Astrocyte of the cerebellum (primary cell): Measurements from ENCODE around the gene ROR2.

Experiments
- DNase-seq: peaks from one replicate; pipeline ENCODE4 v3.0.0-alpha.2; 2011; ENCODE audit warnings: low read depth
- H3K4me3 ChIP-seq: 2 replicates; pipeline ENCODE4 v1.5.1; 2011; ENCODE audit warnings: mild to moderate bottlenecking, low read depth, low read length, moderate library complexity
- CTCF ChIP-seq: IDR thresholded peaks from 2 replicates; pipeline ENCODE4 v1.5.1; 2012; ENCODE audit warnings: low read length, low read depth, moderate library complexity, mild to moderate bottlenecking; ENCODE audit errors: missing control alignments
- in situ Hi-C: cut with HindIII; loops from 2 replicates; pipeline ENCODE4 v1.10.0; 2017; ENCODE audit warnings: low sequenced_read_pairs

The ROR2 gene

GRCh38 chr9:91589101-91589553 lies 360.9 kb downstream of the ROR2 start:
- DNase-seq: peak; percentile 59
- TF ChIP-seq CTCF: no peak
- in situ Hi-C loops: no loop called here
- H3K4me3 ChIP-seq: no peak overlapping the region

- no peak overlapping the region for H3K4me3 ChIP-seq
- in situ Hi-C loops: no loop called here
- TF ChIP-seq CTCF: no peak
- no peak for DNase-seq
Observed at GRCh38 chr9:91586282-91586681, 363.7 kb downstream of the ROR2 start.

GRCh38 chr9:91583966-91584365 lies 366.1 kb downstream of the ROR2 start:
- in situ Hi-C loops: no loop called here
- TF ChIP-seq CTCF: no peak
- no peak for DNase-seq
- no peak overlapping the region for H3K4me3 ChIP-seq

- H3K4me3 ChIP-seq: no peak overlapping the region
- no peak for TF ChIP-seq CTCF
- in situ Hi-C loops: no loop called here
- no peak for DNase-seq
Observed at GRCh38 chr9:91583161-91583875, 366.7 kb downstream of the ROR2 start.

- in situ Hi-C loops: no loop called here
- no peak for TF ChIP-seq CTCF
- no peak for DNase-seq
- no peak overlapping the region for H3K4me3 ChIP-seq
Observed at GRCh38 chr9:91582181-91582580, 367.8 kb downstream of the ROR2 start.

- no peak overlapping the region for H3K4me3 ChIP-seq
- TF ChIP-seq CTCF: no peak
- in situ Hi-C loops: no loop called here
- peak; percentile 93 for DNase-seq
Observed at GRCh38 chr9:91580136-91580535, 369.9 kb downstream of the ROR2 start.

GRCh38 chr9:91578911-91579310 lies 371.1 kb downstream of the ROR2 start:
- in situ Hi-C loops: no loop called here
- no peak overlapping the region for H3K4me3 ChIP-seq

More at GRCh38 chr9:91578911-91579310, 371.1 kb downstream of the ROR2 start:
- no peak for DNase-seq
- no peak for TF ChIP-seq CTCF
